GM20000 (cell line): ENCODE data around the gene FAM81A.
A peak's percentile ranks its signal among the peaks of the same experiment; 100 is the strongest.
"Not testable (repeated sequence)": the region's sequence is repeated elsewhere in the genome, so short reads cannot be mapped to it uniquely, and the experiment has no call there.

ENCODE experiments used
- DNase-seq: peaks from one replicate; pipeline ENCODE4 v3.0.0; 2012; ENCODE audit warnings: low spot score
- TF ChIP-seq, protein P1 (sequence below): IDR thresholded peaks from 2 replicates; pipeline ENCODE4 v1.5.1; 2012; ENCODE audit warnings: mild to moderate bottlenecking, control low read depth; ENCODE audit errors: extremely low read depth, missing control alignments

FAM81A gene

DNA sequence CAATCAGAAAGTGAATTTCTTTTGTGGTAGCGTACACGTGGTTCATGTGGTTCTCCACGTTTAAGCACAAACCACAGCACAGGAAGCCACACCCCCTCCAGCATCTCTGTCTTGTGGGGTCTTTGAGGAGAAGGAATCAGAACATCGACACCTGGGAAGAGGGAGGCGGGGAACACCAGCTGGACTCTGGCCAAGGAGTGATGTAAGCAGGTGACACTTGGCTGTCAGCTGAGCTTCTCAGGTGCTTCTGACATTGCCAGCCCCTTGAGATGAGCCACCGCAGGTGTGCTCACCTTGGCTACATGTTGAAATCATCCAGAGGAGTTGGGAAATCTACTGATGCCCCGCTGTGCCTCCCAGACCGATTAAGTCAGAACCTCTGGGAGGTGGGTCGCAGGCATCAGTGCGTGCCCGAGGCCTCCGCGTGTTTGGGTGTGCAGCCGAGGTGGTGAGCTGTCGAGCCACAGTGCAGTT lies 85.0 kb downstream of the FAM81A start:
- DNase-seq: no peak
- TF ChIP-seq, protein P1, sequence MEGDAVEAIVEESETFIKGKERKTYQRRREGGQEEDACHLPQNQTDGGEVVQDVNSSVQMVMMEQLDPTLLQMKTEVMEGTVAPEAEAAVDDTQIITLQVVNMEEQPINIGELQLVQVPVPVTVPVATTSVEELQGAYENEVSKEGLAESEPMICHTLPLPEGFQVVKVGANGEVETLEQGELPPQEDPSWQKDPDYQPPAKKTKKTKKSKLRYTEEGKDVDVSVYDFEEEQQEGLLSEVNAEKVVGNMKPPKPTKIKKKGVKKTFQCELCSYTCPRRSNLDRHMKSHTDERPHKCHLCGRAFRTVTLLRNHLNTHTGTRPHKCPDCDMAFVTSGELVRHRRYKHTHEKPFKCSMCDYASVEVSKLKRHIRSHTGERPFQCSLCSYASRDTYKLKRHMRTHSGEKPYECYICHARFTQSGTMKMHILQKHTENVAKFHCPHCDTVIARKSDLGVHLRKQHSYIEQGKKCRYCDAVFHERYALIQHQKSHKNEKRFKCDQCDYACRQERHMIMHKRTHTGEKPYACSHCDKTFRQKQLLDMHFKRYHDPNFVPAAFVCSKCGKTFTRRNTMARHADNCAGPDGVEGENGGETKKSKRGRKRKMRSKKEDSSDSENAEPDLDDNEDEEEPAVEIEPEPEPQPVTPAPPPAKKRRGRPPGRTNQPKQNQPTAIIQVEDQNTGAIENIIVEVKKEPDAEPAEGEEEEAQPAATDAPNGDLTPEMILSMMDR: no peak

DNA sequence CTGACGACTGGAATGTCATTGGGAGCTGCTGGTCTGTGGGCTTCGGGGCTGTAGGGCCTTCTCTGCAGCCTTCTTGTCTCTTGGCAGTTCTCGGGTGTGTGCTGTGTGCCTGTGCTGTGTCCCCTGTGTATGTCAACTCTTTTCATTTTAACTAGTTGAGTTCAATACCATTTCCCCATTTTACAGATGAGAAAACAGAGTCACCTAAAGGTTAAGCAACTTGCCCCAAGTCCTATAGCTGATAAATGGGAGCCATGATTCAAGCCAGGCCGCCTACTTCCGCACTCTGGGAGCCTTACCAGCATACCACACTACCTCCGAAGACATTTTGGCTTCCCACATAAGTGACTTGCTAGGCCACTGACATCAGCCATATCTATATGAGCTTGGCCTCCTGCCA lies 85.7 kb downstream of the FAM81A start:
- TF ChIP-seq, protein P1: no peak
- no peak for DNase-seq

DNA sequence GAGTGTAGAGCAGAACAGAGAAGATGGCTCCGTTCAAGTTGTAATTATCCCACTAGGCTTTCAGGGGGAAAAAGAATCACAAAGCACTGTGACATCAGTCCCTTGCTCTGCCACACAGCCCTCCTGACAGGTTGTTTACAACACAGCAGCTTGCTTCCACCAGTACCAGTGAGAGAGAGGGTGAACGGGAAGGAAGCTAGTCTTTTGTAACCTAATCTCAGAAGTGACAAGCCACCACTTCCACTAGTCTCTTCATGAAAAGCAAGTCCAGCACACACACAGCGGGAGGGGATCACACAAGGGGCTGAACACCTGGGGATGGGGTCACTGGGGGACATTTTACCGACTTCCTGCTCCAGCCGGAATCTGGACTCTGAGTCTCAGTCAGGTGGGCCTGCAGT lies 86.3 kb downstream of the FAM81A start:
- TF ChIP-seq, protein P1: no peak
- DNase-seq: no peak

DNA sequence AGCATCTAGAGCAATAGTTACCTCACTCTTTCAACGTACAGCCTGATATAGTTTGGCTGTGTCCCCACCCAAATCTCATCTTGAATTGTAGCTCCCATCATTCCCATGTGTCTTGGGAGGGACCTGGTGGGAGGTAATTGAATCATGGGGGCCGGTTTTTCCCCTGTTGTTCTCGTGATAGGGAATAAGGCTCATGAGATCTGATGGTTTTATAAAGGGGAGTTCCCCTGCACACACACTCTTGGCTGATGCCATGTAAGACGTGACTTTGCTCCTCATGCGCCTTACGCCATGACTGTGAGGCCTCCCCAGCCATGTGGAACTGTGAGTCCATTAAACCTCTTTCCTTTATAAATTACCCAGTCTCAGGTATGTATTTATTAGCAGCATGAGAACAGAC lies 88.5 kb downstream of the FAM81A start:
- not testable (repeated sequence) for DNase-seq

DNA sequence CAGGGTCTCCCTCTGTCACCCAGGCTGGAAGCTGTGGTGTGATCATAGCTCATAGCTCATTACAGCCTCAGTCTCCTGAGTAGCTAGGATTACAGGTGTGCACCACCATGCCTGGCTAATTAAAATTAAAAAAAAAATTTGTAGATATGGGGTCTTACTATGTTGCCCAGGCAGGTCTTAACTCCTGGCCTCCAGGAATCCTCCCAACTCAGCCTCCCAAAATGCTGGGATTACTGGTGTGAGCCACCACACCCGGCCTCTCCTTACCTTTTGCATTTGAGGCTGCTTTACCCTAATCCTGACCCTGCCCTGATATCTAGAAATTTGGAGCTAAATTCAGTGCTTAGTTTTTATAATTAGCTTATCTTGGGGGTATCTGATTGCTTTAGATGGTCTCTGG lies 90.4 kb downstream of the FAM81A start:
- TF ChIP-seq, protein P1: no peak
- DNase-seq: no peak

DNA sequence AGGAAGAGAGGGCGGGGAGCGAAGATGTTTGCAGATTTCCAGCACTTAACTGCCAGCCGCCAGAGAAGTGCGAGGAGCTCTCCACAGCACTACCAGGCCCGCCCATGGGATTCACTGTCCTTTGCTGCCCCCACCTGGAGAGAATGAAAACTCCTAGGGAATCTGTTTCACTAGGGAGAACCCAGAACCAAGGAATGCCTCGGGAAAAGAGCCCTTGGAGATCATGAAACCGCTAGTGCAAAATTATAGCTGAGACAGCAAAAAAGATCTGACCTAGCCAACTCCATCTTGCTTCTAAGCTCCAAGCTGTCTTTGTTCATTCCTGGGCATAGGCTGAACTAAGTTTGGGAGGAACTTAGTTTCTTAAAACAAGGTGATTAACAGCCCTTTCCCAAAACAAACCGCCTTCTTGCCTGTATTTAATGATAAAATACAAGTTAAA lies 91.0 kb downstream of the FAM81A start:
- peak; percentile 57 for DNase-seq
- TF ChIP-seq, protein P1: peak; percentile 44

DNA sequence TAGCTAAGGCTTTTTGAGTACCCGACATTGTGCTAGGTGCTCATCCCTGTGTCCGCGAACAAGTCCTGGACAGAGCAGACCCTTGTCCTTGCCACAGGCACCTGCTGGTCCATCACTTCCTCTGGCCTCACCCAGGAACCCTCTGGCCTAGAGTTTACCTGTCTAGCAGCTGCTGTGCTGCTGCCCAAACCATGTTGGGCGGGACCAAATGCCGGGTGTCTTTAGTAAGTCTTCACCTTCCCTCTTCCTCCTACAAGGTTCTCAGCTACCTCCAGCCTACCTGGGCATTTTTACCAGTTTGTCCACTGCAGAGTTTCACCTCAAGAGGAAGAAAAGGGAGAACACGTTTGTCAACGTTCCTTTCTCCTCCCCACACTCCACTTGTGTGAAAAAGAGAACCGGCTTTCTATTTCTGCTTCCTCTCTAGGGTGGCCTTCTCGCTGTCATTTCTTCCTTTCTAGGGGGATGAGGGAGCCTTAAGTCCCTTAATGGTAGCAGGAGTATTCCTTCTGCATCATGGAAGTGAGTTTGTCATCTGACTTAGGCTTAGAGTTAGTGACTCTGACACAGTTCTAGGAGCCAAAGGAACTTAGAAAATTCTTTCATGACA lies 93.2 kb downstream of the FAM81A start:
- DNase-seq: no peak
- TF ChIP-seq, protein P1: no peak

DNA sequence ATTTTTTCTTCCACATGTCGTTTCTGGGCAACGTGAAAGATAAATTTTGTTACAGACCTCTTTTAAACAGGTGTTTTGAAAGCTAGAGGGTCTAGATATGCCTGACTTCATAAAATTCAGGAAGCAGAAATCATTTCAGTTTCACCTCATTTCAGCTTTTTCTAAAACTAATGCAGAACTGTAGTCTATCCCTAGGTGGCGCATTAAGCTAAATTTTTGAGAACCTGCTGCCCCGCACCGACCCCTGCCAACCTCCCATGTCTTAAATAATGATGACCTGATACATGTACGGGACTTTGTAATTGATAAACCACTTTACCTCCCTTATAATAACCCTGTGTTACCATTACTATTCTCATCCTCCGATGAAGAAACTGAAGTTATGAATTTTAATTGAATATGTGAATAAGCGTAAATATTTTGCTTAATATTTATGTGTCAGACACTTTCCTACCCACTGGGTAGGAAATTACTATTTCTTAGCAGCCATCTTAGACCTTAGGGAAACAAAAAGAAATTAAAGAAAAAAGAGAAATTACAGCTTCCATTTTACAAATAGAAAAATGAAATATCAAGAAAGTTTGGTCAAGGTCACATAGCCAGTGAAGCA lies 94.9 kb downstream of the FAM81A start:
- TF ChIP-seq, protein P1: peak; percentile 57
- DNase-seq: peak; percentile 33
